GM12801 (cell line): Measurements from ENCODE around the gene RAB1A.
A peak's percentile ranks its signal among the peaks of the same experiment; 100 is the strongest.

Source experiments
- TF ChIP-seq, protein P1 (sequence below): IDR thresholded peaks from one replicate; pipeline ENCODE4 v1.5.1; 2011; ENCODE audit warnings: control low read depth; ENCODE audit not compliant: insufficient read length; ENCODE audit errors: extremely low read depth

RAB1A gene

GRCh38 chr2:65044097-65044735 is 85.7 kb downstream of the RAB1A start:
- TF ChIP-seq, protein P1, sequence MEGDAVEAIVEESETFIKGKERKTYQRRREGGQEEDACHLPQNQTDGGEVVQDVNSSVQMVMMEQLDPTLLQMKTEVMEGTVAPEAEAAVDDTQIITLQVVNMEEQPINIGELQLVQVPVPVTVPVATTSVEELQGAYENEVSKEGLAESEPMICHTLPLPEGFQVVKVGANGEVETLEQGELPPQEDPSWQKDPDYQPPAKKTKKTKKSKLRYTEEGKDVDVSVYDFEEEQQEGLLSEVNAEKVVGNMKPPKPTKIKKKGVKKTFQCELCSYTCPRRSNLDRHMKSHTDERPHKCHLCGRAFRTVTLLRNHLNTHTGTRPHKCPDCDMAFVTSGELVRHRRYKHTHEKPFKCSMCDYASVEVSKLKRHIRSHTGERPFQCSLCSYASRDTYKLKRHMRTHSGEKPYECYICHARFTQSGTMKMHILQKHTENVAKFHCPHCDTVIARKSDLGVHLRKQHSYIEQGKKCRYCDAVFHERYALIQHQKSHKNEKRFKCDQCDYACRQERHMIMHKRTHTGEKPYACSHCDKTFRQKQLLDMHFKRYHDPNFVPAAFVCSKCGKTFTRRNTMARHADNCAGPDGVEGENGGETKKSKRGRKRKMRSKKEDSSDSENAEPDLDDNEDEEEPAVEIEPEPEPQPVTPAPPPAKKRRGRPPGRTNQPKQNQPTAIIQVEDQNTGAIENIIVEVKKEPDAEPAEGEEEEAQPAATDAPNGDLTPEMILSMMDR, result no peak

GRCh38 chr2:65043001-65043400 is 86.9 kb downstream of the RAB1A start:
- TF ChIP-seq, protein P1, result no peak

DNA sequence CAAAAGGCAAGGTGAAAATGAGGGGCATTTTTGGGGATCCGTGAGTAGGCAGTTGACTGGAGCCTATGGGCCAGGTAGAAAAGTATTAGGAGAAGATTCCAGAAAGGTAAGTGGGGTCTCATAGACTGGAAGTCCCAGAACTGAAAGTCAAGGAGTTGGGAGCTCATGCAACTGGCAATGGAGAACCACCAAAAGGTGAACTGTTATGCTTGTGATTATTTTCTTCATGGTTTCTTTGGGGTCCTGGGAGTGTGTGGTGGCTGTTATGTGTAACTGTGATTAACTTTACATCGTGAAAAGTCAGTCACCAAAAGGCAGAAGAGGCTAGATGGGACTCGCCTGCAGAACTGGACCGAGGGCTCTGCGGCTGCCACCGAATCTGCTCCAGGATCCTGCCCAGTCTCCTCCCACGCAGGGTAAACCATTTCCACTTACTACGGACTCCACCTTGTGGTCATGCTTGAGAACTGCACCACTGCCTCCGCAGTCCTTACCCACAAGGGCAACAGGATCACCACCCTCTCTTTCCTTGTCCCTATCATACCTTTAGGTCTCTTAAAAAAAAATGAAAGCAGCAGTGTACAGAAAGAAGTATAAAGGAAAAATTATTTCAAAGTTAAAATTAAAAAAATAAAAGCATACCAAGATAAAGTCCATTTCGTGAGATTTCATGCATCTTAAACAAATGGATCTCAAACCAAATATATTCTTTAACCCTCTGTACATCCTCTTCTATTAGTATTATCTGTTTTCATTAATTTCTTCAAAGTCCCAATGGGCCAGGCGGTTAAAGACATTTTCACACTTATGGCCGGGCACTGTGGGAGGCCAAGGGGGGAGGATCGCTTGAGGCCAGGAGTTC is 89.3 kb downstream of the RAB1A start:
- TF ChIP-seq, protein P1, result peak; percentile 78

GRCh38 chr2:65039640-65040039 is 90.3 kb downstream of the RAB1A start:
- TF ChIP-seq, protein P1, result no peak

DNA sequence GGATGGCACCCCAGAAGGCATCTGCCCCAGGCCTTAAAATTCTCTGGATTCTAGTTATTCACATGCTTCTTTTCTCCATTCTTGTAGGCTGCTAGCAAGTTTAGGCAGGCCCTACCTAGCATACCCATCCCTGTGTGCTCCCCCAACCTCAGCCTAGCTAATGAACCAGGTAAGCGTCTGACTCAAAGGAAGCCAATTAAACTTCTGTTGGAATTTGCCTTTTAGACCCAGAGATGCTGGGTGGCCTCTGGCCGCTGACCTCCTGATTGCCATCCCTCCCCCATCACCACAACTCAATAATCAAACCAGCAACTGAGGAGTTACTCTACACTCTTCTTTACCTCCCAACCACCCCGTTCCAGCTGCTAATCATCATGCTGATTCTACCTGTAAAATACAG is 92.7 kb downstream of the RAB1A start:
- TF ChIP-seq, protein P1, result no peak
